NCI-H1694 treated with DMSO at 0.1 percent for 48 hours (cell line): ENCODE results near the gene C16orf74.

ENCODE experiments used
- DNase-seq: peaks from one replicate; lab custom pipeline; 2025; lab: John Stamatoyannopoulos, UW

The C16orf74 gene

DNA sequence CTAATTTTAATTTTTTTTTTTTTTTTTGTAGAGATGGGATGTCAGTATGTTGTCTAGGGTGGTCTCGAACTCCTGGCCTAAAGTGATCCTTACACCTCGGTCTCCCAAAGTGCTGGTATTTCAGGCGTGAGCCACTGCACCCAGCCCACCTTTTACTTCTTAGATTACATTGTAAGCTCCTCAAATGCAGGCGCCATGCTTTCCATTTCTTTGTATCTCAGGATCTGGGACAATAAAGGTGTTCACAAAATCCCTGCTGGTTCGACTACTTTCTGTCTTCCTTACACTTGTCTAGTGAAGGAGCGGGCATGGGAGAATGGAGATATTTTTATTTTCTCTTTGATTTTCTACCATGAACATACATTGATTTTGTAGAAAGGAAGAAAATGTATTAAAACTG lies 23.2 kb upstream of the C16orf74 start:
- DNase-seq = no peak

GRCh38 chr16:85773044-85773443 lies 22.1 kb upstream of the C16orf74 start:
- no peak for DNase-seq

DNA sequence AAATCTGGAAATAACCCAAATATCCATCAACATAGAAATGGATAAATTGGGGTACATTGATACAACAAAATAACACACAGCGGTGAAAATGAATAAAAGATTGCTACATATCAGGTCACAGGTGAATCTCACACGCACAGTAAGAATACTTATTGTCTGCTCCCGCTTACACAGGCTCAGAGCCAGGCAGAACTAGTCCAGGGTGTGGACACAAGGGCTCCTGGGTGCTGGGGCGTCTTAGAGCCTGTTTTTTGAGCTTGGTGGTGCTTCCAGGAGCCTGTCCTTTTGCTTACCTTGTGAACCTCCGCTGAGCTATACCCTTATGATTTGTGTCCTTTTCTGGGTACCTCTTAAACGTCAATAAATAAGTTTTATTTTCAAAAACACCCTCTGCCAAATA lies 19.8 kb upstream of the C16orf74 start:
- DNase-seq = no peak

DNA sequence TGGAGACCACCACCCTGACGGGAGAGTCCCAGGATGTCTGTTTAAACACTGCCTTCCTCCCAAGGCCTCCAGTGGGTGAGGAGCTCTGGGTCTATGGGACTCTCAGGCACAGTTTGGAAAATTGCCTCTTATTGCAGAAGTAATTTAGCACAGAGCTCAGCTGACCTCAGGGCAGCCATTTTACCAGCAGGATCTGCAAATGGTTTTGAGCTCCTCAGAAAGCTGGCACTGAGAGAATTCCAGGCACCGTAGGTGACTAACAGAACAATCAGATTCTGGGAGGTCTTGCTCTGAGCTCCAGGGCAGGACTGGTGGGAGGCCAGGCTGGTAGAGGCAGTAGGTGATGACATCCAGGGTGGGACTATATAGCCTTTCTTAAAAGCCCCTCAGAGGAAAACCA lies 17.3 kb upstream of the C16orf74 start:
- no peak for DNase-seq

- DNase-seq = no peak
These were observed 16.6 kb upstream of the C16orf74 start for GRCh38 chr16:85767531-85767930.

GRCh38 chr16:85765767-85766166 lies 14.9 kb upstream of the C16orf74 start:
- no peak for DNase-seq

DNA sequence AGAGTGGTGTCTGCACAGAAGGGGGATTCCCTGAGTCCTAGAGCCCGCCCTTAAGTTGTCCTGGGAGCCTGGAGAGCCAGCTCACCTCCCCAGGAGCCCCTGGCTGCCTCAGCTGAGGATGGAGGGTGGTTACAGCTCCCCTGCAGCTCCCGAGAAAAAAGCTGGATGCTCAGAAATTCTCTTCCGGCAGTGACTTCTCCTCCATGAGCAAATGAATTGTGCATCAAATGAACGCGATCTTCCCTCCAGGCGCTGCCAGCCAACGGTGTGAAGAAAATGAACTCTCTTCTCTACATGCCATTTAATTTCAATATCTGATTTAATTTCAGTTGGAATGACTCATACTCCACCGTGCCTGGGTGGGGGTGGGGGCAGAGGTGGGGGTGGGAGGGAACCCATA lies 14.3 kb upstream of the C16orf74 start:
- DNase-seq = no peak

DNA sequence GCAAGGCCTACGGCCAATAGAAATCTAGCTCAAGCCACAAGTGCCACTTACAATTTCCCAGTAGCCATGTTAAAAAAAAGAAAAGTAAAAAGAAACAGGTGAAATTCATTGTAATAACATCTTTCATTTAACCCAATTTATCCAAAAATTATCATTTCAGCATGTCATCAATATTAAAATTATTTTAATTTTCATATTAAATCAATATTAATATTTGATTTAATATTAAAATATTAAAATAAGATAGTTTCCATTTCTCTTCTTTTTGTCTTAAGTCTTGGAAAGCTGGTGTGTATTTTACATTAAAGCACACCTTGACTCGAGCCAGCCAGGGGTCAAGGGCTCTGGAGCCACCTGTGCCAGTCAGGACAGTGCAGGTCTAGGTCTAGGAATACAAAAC lies 12.7 kb upstream of the C16orf74 start:
- no peak for DNase-seq

DNA sequence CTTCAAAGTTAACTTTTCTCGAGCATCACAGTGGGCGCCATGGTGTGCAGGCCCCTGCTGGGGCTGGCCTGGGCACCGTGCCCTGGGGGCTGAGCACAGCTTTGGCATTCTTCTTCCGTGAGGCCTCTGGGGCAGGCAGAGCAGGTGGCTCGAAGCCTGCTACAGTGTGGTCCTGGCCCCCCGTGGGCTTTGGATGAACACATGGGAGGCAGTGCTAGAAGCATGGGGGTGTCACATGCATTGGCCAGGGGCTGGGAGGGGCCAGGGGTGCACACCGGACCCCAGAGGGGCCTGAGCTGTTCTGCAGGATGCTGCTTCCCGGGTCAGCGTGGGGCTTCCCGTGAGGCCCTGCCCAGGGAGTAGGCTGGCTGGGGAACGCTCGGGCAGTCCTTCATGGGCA lies 12.1 kb upstream of the C16orf74 start:
- no peak for DNase-seq

- DNase-seq = no peak
These were observed 11.0 kb upstream of the C16orf74 start for GRCh38 chr16:85761861-85762260.

- DNase-seq = no peak
These were observed 8.9 kb upstream of the C16orf74 start for GRCh38 chr16:85759631-85760419.

DNA sequence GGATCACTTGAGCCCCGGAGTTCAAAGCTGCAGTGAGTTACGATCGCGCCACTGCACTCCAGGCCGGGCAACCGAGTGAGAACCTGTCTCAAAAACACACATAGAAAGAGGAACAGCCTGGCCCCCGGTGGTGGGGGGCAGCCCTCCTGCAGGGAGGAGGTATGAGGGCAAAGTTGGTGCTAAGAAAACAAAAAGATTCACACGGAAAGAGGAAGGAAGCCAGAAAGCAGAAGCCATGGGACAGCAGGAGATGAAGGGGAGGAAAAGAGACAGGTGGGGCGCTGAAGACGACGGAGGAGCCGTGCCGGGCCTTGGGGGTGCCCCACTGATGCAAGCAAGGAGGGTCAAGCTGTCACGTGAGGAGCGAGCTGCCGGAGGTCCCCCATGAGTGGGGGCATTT lies 8.2 kb upstream of the C16orf74 start:
- DNase-seq = no peak

GRCh38 chr16:85757341-85757822 lies 6.5 kb upstream of the C16orf74 start:
- DNase-seq = no peak

DNA sequence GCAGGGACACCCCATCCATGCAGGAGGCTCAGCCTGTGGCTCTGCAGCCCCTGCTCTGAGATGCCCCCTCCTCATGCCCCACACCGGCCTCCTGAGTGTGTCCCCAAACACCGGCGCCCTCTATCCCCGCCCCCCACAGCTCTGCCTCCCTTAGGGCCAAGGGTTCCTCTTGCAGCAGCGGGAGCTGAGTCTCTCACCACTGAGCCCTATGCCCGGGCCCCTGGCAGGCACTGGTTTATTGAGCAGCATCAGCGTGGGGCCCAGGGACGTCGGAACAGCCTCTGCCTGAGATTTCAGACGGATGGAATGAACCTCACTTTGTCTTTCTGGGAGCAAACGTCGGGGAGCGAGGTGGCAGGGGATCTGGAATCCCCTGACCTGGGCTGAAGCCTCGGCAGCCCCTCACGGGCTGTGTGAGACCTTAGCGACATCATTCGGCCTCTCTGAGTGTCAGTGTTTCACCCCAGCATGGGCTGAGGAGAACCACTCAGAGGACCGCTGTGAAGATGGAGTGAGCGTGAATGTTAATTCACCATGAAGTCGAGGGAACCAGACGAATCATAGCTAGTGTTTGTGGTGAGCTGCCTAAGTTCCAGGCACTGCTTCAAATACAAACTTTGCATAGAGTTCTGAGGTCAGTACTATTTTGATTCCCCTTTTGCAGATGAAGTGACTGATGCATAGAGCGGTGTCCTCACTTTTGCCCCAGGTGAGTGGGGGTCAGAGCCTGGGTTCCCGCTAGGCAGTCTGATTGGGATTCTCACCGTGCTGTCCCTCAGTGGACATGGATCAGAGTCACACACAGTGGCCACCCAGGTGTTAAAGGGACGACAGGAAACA lies 5.3 kb upstream of the C16orf74 start:
- no peak for DNase-seq

DNA sequence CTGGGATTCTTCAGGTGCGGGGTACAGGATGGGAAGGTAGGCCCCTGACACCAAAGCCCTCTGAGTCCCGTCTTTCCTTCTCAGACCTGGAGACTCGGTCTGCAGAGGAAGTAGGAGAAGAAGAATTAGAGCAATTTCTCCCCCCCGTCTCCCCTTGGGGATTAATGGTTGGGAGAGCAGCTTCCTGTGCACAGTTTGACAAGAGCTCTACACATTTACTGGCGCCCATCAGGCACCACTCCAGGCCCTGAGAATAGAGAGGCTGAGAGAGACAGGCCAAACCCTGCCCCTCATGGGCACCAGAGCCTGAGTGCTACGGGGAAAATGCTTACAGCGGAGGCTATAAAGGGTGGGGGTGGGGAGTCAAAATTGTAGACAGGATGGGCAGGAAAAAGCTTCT lies 3.5 kb upstream of the C16orf74 start:
- no peak for DNase-seq

DNA sequence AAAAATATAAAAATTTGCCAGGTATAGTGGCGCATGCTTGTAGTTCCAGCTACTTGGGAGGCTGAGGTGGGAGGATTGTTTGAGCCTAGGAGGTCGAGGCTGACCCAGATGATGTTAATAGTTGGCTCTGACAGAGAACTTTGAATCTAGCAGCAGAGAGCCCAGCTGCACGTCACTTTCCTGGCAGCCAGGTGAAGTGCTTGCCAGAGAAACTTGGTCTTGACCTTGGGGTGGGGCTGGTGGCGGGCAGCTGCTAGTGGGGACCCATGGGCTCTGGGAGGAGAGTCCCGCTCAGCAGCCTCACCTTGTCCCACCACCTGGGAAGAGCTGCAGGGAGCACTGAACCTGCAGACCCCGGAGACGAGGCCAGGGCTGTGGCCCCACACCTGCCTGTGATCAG lies 3.1 kb upstream of the C16orf74 start:
- no peak for DNase-seq

DNA sequence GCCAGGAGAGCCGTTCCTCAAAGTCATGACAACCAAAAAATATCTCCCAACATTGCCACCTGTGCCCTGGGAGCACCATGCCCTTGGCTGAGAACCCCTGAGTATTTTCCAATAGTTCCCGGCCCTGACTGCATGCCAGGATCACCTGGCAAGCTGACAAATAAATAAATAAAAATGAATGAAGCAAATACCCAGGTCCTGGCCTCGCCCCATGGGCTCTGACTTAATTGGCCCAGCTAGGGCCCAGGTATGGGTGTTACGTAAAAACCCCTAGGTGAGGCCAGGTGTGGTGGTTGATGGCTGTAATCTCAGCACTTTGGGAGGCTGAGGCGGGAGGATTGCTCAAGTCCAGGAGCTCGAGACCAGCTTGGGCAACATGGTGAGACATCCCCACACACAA lies 2.7 kb upstream of the C16orf74 start:
- DNase-seq = no peak

GRCh38 chr16:85752511-85753420 lies 1.9 kb upstream of the C16orf74 start:
- DNase-seq = no peak

DNA sequence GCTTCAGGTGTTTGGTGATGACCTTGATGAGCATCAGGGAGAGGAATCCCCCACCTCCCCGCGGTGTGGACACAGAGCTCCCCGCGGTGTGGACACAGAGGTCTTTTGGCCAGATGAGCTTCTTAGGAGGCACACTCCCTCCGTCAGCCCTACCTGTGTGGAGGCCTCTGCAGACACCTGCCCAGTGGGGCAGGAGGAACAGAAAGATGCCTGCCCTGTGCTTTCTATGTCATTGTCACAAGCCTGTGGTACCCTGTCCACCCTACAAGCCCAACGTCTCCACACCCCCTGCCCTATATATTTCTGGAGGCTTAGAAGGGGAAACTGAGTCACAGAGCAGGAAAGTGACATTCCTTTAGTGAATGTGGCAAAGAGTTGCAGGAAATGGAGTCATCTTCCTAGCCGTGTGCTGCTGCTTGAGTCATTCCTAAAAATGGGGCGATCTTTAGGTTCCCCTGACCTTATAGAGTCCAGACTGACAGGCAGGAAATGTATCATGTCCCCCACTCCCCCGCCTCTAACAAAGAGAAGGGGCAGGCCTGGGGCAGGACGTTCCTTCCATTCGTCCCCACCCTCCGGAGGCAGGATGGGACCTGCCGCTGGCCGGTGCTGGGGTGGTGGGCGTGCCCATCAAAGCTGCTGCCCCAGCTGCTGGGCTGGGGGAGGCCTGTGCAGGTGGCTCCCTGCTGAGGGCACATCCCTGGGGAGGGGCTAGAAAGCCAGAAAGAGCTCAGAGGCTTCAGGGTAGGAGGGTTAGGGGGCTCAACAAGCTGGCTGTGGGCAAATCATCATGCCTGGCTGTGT lies 1.0 kb upstream of the C16orf74 start:
- DNase-seq = no peak

- DNase-seq = peak; percentile 30
These were observed 610 bp downstream of the C16orf74 start for GRCh38 chr16:85750146-85750826.

- DNase-seq = no peak
These were observed 1.1 kb downstream of the C16orf74 start for GRCh38 chr16:85749771-85750145.
